SK-N-SH treated with all-trans-retinoic acid at 6 μM for 48 hours (cell line): Measurements from ENCODE around the gene SLC35A4.

Experiments
- ARNTL ChIP-seq: fragments of 450-650 bp; formaldehyde crosslinking; IDR thresholded peaks from 2 replicates; pipeline ENCODE4 v1.5.0; 2020; ENCODE audit warnings: low read depth, mild to moderate bottlenecking, moderate library complexity, borderline replicate concordance
- GLIS3 ChIP-seq: fragments of 250-450 bp; sonication (Bioruptor Pico); IDR thresholded peaks from 2 replicates; pipeline ENCODE4 v1.5.0; 2020; ENCODE audit warnings: mild to moderate bottlenecking, moderate library complexity
- PPARA ChIP-seq: fragments of 250-450 bp; sonication (Bioruptor Pico); IDR thresholded peaks from 2 replicates; pipeline ENCODE4 v1.5.0; 2020; ENCODE audit warnings: mild to moderate bottlenecking, borderline replicate concordance
- TOX ChIP-seq: fragments of 250-450 bp; sonication (Bioruptor Pico); IDR thresholded peaks from 2 replicates; pipeline ENCODE4 v1.8.0; 2021; ENCODE audit warnings: mild to moderate bottlenecking, moderate library complexity, borderline replicate concordance
- ZC3H10 ChIP-seq: fragments of 250-450 bp; sonication (Bioruptor Pico); IDR thresholded peaks from 2 replicates; pipeline ENCODE4 v1.5.1; 2021; ENCODE audit warnings: mild to moderate bottlenecking, moderate library complexity
- ZFP3 ChIP-seq: fragments of 250-450 bp; sonication (Bioruptor Pico); IDR thresholded peaks from 2 replicates; pipeline ENCODE4 v1.5.0; 2020; ENCODE audit warnings: mild to moderate bottlenecking, moderate library complexity
- ZNF8 ChIP-seq: fragments of 450-650 bp; formaldehyde crosslinking; IDR thresholded peaks from 2 replicates; pipeline ENCODE4 v1.5.0; 2020; ENCODE audit warnings: mild to moderate bottlenecking, moderate library complexity
- TF ChIP-seq, protein P1 (sequence below): fragments of 250-450 bp; sonication (Bioruptor Pico); IDR thresholded peaks from 2 replicates; pipeline ENCODE4 v1.8.0; 2020; ENCODE audit warnings: mild to moderate bottlenecking, moderate library complexity, borderline replicate concordance
- TF ChIP-seq, protein P2 (sequence below): fragments of 250-450 bp; sonication (Bioruptor Pico); IDR thresholded peaks from 2 replicates; pipeline ENCODE4 v1.8.0; 2021; ENCODE audit warnings: low read depth, mild to moderate bottlenecking, moderate library complexity, borderline replicate concordance

DNA sequence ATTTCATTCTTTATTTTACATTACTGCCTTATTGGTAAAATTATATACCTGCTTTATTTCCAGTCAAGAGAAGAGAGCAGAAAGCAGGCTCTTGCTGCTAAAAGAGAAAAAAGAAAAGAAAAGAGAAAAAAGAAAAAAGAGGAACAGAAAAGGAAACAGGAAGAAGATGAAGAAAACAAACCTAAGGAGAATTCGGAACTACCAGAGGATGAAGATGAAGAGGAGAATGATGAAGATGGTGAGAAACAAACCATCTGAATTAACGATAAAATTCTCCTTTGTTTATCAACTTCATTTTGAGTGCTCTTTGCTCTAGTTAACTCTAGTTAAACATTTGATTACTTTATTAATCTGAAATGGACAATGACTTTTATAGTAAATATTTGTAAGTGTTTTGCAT is 40.6 kb upstream of the SLC35A4 start:
- TF ChIP-seq, protein P1, sequence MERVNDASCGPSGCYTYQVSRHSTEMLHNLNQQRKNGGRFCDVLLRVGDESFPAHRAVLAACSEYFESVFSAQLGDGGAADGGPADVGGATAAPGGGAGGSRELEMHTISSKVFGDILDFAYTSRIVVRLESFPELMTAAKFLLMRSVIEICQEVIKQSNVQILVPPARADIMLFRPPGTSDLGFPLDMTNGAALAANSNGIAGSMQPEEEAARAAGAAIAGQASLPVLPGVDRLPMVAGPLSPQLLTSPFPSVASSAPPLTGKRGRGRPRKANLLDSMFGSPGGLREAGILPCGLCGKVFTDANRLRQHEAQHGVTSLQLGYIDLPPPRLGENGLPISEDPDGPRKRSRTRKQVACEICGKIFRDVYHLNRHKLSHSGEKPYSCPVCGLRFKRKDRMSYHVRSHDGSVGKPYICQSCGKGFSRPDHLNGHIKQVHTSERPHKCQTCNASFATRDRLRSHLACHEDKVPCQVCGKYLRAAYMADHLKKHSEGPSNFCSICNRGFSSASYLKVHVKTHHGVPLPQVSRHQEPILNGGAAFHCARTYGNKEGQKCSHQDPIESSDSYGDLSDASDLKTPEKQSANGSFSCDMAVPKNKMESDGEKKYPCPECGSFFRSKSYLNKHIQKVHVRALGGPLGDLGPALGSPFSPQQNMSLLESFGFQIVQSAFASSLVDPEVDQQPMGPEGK (CRISPR knock-in tag) = no peak
- TF ChIP-seq ARNTL (CRISPR knock-in tag) (no peak), ZFP3 (CRISPR knock-in tag) (no peak), PPARA (CRISPR knock-in tag) (no peak), ZNF8 (CRISPR knock-in tag) (no peak), ZC3H10 (CRISPR knock-in tag) (no peak), GLIS3 (no peak), TOX (CRISPR knock-in tag) (no peak)
- TF ChIP-seq, protein P2, sequence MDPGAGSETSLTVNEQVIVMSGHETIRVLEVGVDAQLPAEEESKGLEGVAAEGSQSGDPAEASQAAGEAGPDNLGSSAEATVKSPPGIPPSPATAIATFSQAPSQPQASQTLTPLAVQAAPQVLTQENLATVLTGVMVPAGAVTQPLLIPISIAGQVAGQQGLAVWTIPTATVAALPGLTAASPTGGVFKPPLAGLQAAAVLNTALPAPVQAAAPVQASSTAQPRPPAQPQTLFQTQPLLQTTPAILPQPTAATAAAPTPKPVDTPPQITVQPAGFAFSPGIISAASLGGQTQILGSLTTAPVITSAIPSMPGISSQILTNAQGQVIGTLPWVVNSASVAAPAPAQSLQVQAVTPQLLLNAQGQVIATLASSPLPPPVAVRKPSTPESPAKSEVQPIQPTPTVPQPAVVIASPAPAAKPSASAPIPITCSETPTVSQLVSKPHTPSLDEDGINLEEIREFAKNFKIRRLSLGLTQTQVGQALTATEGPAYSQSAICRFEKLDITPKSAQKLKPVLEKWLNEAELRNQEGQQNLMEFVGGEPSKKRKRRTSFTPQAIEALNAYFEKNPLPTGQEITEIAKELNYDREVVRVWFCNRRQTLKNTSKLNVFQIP (CRISPR knock-in tag) = no peak
